ENCODE data around the gene RNF227.

DNA sequence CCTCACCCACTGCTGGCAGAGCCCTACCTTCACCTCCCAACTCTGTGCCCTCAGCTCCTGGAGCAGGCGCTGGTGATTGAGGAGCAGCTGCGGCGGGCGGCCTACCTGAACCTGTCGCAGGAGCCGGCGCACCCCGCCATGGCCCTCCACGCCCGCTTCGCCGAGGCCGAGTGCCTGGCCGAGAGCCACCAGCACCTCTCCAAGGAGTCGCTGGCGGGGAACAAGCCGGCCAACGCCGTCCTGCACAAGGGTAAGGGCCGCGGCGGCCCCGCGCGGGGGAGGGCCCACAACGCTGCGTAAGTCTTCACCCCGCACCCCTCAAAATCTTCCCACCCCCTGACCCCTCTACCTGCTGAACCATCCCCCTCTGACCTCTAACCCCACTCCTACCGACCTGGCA, 7.0 kb downstream of the RNF227 start:
- TF ChIP-seq POLR2A (IDR thresholded peaks at IDR 0.05), result no peak
- TF ChIP-seq, protein P1, sequence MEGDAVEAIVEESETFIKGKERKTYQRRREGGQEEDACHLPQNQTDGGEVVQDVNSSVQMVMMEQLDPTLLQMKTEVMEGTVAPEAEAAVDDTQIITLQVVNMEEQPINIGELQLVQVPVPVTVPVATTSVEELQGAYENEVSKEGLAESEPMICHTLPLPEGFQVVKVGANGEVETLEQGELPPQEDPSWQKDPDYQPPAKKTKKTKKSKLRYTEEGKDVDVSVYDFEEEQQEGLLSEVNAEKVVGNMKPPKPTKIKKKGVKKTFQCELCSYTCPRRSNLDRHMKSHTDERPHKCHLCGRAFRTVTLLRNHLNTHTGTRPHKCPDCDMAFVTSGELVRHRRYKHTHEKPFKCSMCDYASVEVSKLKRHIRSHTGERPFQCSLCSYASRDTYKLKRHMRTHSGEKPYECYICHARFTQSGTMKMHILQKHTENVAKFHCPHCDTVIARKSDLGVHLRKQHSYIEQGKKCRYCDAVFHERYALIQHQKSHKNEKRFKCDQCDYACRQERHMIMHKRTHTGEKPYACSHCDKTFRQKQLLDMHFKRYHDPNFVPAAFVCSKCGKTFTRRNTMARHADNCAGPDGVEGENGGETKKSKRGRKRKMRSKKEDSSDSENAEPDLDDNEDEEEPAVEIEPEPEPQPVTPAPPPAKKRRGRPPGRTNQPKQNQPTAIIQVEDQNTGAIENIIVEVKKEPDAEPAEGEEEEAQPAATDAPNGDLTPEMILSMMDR (IDR thresholded peaks at IDR 0.05), result no peak

All from sigmoid colon (tissue), 3 donors.